NCI-H2196 treated with DMSO at 0.1 percent for 48 hours (cell line): ENCODE data around the gene PSMD5.
"Not testable (repeated sequence)": the region's sequence is repeated elsewhere in the genome, so short reads cannot be mapped to it uniquely, and the experiment has no call there.

Experiments used
- DNase-seq: peaks from one replicate; lab custom pipeline; 2025; ENCODE audit not compliant: unreplicated experiment; lab: John Stamatoyannopoulos, UW

The PSMD5 gene

GRCh38 chr9:120808931-120809330, 33.8 kb downstream of the PSMD5 start:
- DNase-seq: no peak

DNA sequence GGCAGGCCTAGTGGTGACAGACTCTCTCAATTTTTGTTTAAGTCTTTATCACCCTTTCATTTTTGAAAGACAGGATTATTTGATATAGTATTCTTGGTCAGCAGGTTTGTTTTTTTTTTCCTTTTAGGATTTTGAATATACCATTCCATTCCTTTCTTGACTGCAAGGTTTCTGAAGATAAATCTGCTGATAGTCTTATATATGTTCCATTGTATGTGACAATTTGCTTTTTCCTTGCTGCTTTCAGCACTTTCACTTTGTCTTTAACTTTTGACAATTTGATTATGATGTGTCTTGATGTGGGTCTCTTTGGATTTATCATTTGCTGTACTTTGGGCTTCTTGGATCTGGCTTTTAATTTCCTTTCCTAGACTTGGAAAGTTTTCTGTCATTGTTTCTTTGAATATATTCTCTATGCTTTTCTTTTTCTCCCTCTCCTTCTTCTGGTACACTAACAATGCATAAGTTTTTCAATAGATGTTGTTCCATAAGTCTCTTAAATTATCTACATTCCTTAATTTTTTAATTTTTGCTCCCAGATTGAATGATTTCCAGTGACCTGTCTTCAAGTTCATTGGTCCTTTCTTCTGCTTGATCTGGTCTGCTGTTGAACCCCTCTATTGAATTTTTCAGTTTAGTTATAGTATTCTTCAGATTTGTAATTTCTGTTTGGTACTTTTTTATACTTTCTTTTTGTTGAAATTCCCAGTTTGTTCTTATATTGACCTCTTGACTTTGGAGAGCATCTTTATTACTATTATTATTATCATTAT, 34.9 kb downstream of the PSMD5 start:
- DNase-seq: no peak

DNA sequence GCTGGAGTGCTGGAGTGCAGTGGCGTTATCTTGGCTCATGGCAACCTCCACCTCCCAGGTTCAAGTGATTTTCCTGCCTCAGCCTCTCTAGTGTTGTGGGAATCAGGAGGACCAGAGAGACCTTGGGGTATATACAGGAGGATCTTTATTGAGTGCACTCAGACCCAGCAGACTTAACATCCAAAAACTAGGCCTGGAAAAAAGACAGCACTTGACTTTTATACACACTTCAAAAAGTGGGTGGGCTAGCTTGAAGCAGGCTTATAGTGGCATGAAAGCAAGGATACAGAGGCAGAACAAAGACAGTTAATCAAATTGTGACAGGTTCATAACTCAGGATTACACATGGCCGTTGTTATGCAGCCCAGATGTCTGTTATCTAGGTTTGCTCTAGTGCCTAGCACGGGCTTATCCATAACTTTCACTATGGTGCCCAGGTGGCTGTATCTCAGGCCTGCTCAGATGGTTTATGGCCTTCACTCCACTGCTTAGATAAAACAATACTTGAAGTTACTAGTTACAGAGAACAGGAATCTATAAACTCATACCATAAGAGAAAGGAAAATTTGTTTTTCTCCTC, 37.8 kb downstream of the PSMD5 start:
- DNase-seq: not testable (repeated sequence)

DNA sequence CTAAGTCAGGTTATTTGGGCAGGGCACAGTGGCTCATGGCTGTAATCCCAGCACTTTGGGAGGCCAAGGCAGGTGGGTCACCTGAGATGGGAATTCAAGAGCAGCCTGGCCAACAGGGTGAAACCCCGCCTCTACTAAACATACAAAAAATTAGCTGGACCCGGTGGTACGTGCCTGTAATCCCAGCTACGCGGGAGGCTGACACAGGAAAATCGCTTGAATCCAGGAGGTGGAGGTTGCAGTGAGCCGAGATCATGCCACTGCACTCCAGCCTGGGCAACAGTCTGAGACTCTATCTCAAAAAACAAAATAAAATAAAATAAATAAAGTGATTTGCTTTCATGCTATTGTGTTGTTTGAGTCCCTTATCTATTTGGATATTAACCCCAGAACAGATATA, 41.3 kb downstream of the PSMD5 start:
- no peak for DNase-seq

- peak; percentile 77 for DNase-seq
Measured at GRCh38 chr9:120792898-120793765, 49.6 kb downstream of the PSMD5 start, which contains the start of gene FBXW2. FBXW2 (minus strand) TSS chr9:120793416; CDS start chr9:120788258, 5,158 bp downstream.

- DNase-seq: no peak
Measured at GRCh38 chr9:120791161-120791560, 51.6 kb downstream of the PSMD5 start.

DNA sequence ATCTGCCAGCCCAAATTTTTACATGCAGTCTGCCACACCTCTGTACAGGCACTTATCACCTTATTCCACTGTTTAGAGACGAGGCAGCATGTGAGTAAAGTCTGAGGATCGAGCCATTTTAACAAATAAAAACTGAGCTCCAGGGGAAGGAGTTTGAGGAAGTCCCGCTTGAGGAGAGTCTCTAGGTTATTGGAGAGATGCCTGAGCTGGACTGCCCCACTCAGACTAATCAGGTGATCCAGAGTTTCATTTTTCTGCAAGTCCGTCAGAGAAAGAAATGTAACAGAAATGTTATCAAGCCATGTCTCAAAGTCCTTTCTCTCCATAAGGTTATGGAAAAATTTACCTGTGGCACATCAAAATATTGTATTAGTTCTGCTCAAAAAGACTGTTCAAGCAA, 54.8 kb downstream of the PSMD5 start:
- DNase-seq: no peak

DNA sequence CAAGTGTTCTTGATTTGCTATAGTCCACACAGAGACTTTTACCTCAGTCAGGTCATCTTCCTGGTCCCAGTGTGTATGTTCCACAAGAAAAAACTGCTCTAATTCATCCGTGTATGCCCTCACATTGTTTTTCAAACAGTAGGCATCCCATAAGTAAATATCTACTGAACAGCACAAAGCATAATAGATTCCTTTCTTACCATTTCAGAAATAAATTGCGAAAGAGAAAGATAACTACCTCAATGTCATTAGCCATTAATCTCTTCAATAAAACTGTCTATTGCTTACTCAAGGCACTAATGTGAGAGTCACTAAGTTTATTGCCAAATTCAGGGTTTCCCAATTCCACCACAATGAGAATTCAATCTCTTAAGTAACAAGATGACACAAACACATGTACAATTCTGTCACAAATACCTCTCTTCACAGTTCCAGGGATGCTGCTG, 59.1 kb downstream of the PSMD5 start:
- no peak for DNase-seq

- DNase-seq: no peak
Measured at GRCh38 chr9:120781236-120781635, 61.5 kb downstream of the PSMD5 start.

DNA sequence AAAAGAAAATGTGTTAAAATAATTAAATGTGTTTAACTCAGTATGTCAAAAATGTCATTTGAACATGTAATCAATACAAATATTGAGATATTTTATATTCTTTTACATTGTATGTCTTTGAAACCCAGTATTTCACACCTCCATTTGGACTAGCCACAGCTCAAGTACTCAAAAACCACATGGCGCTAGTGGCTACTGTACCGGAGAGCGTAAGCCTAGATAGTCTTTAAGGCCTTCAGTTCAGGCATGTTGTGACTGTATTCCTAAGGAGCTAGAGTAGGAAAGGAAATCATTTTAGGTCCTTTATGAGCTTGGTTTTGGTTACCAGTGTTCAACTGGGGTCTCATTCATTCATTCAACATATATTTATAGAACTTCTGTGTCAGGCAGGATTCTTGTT, 62.4 kb downstream of the PSMD5 start:
- DNase-seq: no peak

GRCh38 chr9:120779227-120779626, 63.5 kb downstream of the PSMD5 start:
- no peak for DNase-seq

- no peak for DNase-seq
Measured at GRCh38 chr9:120778758-120779157, 64.0 kb downstream of the PSMD5 start.

- no peak for DNase-seq
Measured at GRCh38 chr9:120777229-120777628, 65.5 kb downstream of the PSMD5 start.

DNA sequence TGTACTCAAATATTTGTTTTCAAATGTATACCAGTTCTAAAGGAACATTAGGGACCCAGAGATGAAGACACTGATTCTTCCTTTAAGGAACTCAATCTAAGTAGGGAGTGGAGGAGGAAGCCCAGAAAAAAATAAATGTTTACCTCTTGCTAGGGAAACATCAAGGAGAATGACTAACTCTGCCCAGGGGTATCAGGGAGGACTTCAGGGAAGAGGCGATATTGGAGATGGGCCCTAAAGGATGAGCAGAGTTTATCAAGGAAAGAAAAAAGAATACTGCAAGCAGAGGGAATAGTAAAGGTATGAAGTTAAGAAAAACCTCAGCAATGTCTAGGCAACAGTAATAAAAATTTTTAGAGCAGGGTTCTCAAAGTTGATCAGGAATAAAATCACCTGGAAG, 65.9 kb downstream of the PSMD5 start:
- DNase-seq: no peak

DNA sequence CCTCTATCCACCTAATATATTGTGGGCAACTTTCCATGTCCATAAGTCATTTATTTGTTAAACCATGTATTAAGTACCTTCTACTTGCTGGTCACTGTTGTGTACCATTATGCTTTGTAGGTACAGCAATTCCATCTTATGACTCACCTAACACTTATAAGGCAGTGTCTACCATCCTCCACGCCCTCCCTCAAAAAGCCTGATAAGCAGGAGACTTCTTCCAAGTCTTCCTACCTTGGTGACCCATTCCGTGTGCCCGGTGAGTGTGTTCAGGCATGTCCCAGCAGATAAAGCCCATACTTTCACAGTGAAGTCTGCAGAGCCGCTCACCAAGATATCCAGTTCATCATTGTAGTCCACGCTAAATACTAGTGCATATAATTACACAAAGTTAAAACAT, 66.9 kb downstream of the PSMD5 start:
- no peak for DNase-seq

GRCh38 chr9:120774719-120775118, 68.0 kb downstream of the PSMD5 start:
- no peak for DNase-seq

DNA sequence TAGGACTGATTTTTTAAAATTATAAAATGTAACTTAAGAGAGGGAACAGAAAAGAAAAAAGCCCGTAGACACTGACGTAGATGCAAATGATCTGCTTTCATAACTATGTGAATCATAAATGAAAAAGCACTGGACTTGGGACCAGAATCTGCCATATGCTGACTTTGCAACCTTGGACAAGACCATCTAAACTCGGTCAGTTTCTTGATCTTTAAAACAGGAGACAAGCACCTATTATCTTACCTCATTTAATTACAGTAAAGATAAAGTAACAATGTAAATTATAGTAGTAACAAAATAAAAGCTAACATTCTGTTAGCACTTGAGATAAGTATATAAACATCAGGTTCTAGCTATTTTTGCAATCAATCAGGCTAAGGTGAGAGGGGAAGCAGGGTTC, 69.5 kb downstream of the PSMD5 start:
- no peak for DNase-seq

GRCh38 chr9:120770931-120771330, 71.8 kb downstream of the PSMD5 start:
- DNase-seq: no peak

DNA sequence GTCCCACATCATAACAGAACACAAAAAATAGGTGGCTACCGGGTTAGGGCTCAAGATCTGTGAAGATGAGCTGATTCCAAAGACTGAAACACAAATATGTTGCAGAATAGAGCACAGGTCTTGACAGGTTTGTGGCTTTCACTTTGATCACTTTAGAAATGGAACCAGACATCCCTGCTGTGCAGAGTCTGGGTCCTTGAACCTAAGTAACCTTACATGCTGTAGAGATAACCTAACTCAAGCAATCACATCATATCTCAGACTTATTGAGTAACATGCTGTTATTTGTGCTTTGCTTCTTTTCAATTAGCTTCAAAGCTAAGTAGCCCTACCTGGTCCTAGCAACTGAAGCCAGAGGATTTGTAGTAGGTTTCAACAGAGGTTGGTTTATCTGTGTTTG, 73.8 kb downstream of the PSMD5 start:
- no peak for DNase-seq

DNA sequence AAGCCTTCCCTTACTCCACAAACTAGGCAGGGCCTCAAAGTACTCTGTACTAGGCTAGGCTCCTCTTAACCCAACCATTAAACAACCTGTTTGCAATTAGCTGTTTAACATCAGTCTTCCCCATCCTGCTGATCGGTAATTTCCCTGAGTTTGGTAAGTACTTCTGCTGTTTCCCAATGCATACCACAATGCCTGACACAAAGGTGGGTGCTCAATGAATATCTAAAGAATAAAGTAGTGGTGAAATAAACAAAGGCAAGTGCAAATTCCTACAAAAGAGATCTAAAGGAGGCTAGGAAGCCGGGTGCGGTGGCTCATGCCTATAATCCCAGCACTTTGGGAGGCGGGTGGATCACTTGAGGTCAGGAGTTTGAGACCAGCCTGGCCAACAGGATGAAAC, 74.5 kb downstream of the PSMD5 start:
- no peak for DNase-seq

DNA sequence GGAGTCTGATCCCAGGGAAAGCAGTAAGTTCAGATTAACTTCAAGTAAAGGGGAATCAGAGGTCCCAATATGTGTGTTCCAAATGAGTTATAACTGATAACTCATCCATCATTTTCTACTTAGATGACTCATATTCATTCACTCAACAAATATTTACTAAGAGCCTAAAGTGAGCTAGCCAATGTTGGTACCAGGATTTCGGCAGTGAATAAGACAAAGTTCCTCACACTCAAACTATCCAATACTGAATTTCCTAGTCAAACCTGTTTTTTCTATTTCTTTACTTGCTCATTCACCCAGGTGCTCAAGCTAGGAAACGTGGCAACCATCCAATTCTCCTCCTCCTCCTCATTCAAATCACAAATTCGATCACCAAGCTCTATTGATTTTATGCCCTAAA, 75.3 kb downstream of the PSMD5 start:
- no peak for DNase-seq
